Endothelial cell of umbilical vein (primary cell): Measurements from ENCODE around the gene SLC23A3. TPM values are rescaled to one million over a fixed set of nuclear protein-coding genes. Genes with fewer than 3 reads are reported as not detected.

Experiments used
- BruUV-seq: library from RNA; stranded (reverse); fragments of 400-500 nt; replicated peaks from 2 replicates; lab custom pipeline; 2021; lab: Mats Ljungman, UMichigan
- CTCF ChIA-PET: fragments of 300-600, 350-600 bp; sonication (Branson Sonifier 250); formaldehyde crosslinking; loops from one replicate; lab custom pipeline; 2021; ENCODE audit warnings: antibody characterized with exemption, inconsistent platforms; lab: Charles Lee
- POLR2A ChIA-PET: fragments of 300-600, 350-600 bp; sonication (Branson Sonifier 250); formaldehyde crosslinking; loops from one replicate; lab custom pipeline; 2021; ENCODE audit warnings: antibody characterized with exemption, inconsistent platforms; lab: Charles Lee
- DNase-seq: peaks from one replicate; pipeline ENCODE4 v3.0.0-alpha.2; 2011; ENCODE audit warnings: low read depth, low spot score
- FAIRE-seq: peaks from 2 replicates; lab custom pipeline; 2011; peaks lifted over from hg19 to GRCh38; lab: Jason Lieb, UNC
- H2AFZ ChIP-seq: 2 replicates; pipeline ENCODE4 v1.6.0; 2012; ENCODE audit warnings: low read depth, low read length, control low read depth, inconsistent platforms
- H3K27ac ChIP-seq: 2 replicates; pipeline ENCODE4 v1.5.1; 2011; ENCODE audit warnings: low read depth, mild to moderate bottlenecking, control low read depth, low read length, moderate library complexity; ENCODE audit not compliant: insufficient read depth
- H3K27me3 ChIP-seq, 2 experiments: 2 replicates each; pipeline versions ENCODE4 v1.6.0 to v1.6.1; 2011; ENCODE audit warnings: low read length in 2 of 2, mixed read lengths in 1 of 2; ENCODE audit not compliant: control insufficient read depth in 2 of 2, insufficient read depth in 2 of 2
- H3K36me3 ChIP-seq, 2 experiments: 2 replicates in 1 of 2; 3 replicates in 1 of 2; pipeline ENCODE4 v1.5.1; 2011; ENCODE audit warnings: low read length in 2 of 2, mild to moderate bottlenecking in 1 of 2, moderate library complexity in 1 of 2; ENCODE audit not compliant: control insufficient read depth in 2 of 2, insufficient read depth in 2 of 2; ENCODE audit errors: extremely low read depth in 1 of 2
- H3K4me1 ChIP-seq: 3 replicates; pipeline ENCODE4 v1.5.1; 2011; ENCODE audit warnings: mild to moderate bottlenecking, low read length; ENCODE audit not compliant: control insufficient read depth, insufficient read depth; ENCODE audit errors: extremely low read depth
- H3K4me2 ChIP-seq: 2 replicates; pipeline ENCODE4 v1.6.1; 2011; ENCODE audit warnings: low read length, control low read depth, mixed read lengths; ENCODE audit not compliant: insufficient read depth
- H3K4me3 ChIP-seq, 3 experiments: fragments of 200-600 bp in 1 of 3; sonication (generic), shearing (Covaris generic) in 1 of 3; replicated peaks in 1 of 3; 2 replicates each; pipeline ENCODE4 v1.5.1; 2011 to 2016; ENCODE audit warnings: control low read depth in 3 of 3, low read length in 3 of 3, mild to moderate bottlenecking in 2 of 3, inconsistent platforms in 1 of 3, low read depth in 1 of 3, moderate library complexity in 1 of 3; ENCODE audit not compliant: insufficient read depth in 1 of 3
- H3K79me2 ChIP-seq: 2 replicates; pipeline ENCODE4 v1.6.0; 2012; ENCODE audit warnings: low read length, inconsistent platforms; ENCODE audit not compliant: control insufficient read depth, insufficient read depth
- H3K9ac ChIP-seq: replicated peaks from 2 replicates; pipeline ENCODE3; 2011; ENCODE audit warnings: low read length, control low read depth; ENCODE audit not compliant: insufficient read depth; ENCODE audit errors: extremely low read depth
- H3K9me1 ChIP-seq: replicated peaks from 3 replicates; pipeline ENCODE4 v1.6.0; 2011; ENCODE audit warnings: mild to moderate bottlenecking, low read length; ENCODE audit not compliant: control insufficient read depth, insufficient read depth; ENCODE audit errors: extremely low read depth
- H3K9me3 ChIP-seq: replicated peaks from 2 replicates; pipeline ENCODE4 v1.5.1; 2012; ENCODE audit warnings: low read length, inconsistent platforms; ENCODE audit not compliant: control insufficient read depth, insufficient read depth
- H4K20me1 ChIP-seq: replicated peaks from 2 replicates; pipeline ENCODE3; 2011; ENCODE audit warnings: mild to moderate bottlenecking, low read length; ENCODE audit not compliant: control insufficient read depth, insufficient read depth; ENCODE audit errors: extremely low read depth
- CTCF ChIP-seq, 2 donors: IDR thresholded peaks; 1 replicate in 1 of 2; 2 replicates in 1 of 2; pipeline ENCODE4 v1.5.1; 2011; ENCODE audit warnings: low read length in 2 of 2, mild to moderate bottlenecking in 2 of 2, moderate library complexity in 2 of 2, control low read depth in 1 of 2, inconsistent platforms in 1 of 2, low read depth in 1 of 2; ENCODE audit not compliant: insufficient read depth in 1 of 2; ENCODE audit errors: extremely low read depth in 1 of 2
- EZH2 ChIP-seq: IDR thresholded peaks from 2 replicates; pipeline ENCODE4 v1.6.1; 2012; ENCODE audit warnings: borderline replicate concordance, low read depth, mild to moderate bottlenecking, moderate library complexity, low read length, inconsistent platforms; ENCODE audit not compliant: severe bottlenecking
- FOS ChIP-seq: IDR thresholded peaks from 2 replicates; pipeline ENCODE4 v1.6.1; 2011; ENCODE audit warnings: mild to moderate bottlenecking, low read length, moderate library complexity, borderline replicate concordance; ENCODE audit not compliant: insufficient read depth
- GATA2 ChIP-seq: IDR thresholded peaks from 2 replicates; pipeline ENCODE4 v1.7.0; 2011; ENCODE audit warnings: low read depth, mild to moderate bottlenecking, moderate library complexity, mixed read lengths, low read length; ENCODE audit not compliant: insufficient read length, insufficient read depth
- JUN ChIP-seq: IDR thresholded peaks from 2 replicates; pipeline ENCODE4 v1.6.1; 2011; ENCODE audit warnings: borderline replicate concordance, low read depth; ENCODE audit not compliant: insufficient read length, insufficient read depth
- MAX ChIP-seq: IDR thresholded peaks from 2 replicates; pipeline ENCODE4 v1.6.1; 2011; ENCODE audit not compliant: insufficient read depth, insufficient read length
- MYC ChIP-seq: IDR thresholded peaks from one replicate; pipeline ENCODE4 v1.6.1; 2011; ENCODE audit warnings: mild to moderate bottlenecking, low read depth, low read length
- POLR2A ChIP-seq: IDR thresholded peaks from 2 replicates; pipeline ENCODE4 v1.6.1; 2012; ENCODE audit warnings: low read depth, mild to moderate bottlenecking, control low read depth, low read length
- POLR2AphosphoS5 ChIP-seq: IDR thresholded peaks from 2 replicates; pipeline ENCODE4 v1.6.1; 2012; ENCODE audit warnings: low read depth, mild to moderate bottlenecking, control low read depth, low read length, moderate library complexity; ENCODE audit not compliant: insufficient read depth
- dilution Hi-C: fragments of 300-500 bp; cut with MboI; formaldehyde crosslinking; loops from one replicate; pipeline ENCODE4 v1.15.0; 2019; ENCODE audit warnings: low sequenced_read_pairs; ENCODE audit not compliant: extremely low pct_ligation_motif_present
- intact Hi-C: fragments of 100-400 bp; cut with micrococcal nuclease; formaldehyde crosslinking; loops from one replicate; pipeline ENCODE4 v1.10.0; 2022
- polyA plus RNA-seq, 4 experiments: library from polyadenylated mRNA; depleted of rRNA in 3 of 4; stranded (reverse) in 3 of 4; unstranded in 1 of 4; fragments of >200 nt; gene quantifications; 2 replicates each; pipeline versions ENCODE4 v1.2.1 to v1.2.3, GENCODE V29; 2011 to 2012; ENCODE audit warnings: missing spikeins in 1 of 4
- total RNA-seq: library from RNA; stranded (reverse); gene quantifications from 2 replicates; pipeline ENCODE4 v1.2.3, GENCODE V29; 2021

The SLC23A3 gene
- total and polyA plus RNA-seq, 2 donors (not counting 3 experiments of a cell fraction or from before 2014, with no cell fraction given): 2.7 to 7.1 TPM

GRCh38 chr2:219112651-219113338 lies 57.0 kb downstream of the SLC23A3 start:
- Histone ChIP-seq H3K4me3 (no peak overlapping the region), H3K4me1 (no peaks in the 10 kb centered on the region), H3K9ac (no peak overlapping the region), H3K4me2 (no peak overlapping the region), H3K27ac (no peak overlapping the region), H3K9me3 (no peaks in the 10 kb centered on the region), H4K20me1 (no peaks in the 10 kb centered on the region), H3K27me3 (no peaks in the 10 kb centered on the region), H2AFZ (no peak overlapping the region), H3K9me1 (no peaks in the 10 kb centered on the region), H3K79me2 (no peaks in the 10 kb centered on the region), H3K36me3 (no peaks in the 10 kb centered on the region)
- intact Hi-C loops (no loop called here), dilution Hi-C loops (no loop called here)
- DNase-seq (no peak), FAIRE-seq (no peak)
- no TSS peak for BruUV-seq
- POLR2A ChIA-PET: no interaction called here
- CTCF ChIA-PET: interaction anchor here (1.0 to 7.9 kb wide), 4 partner anchors 8 to 83 kb away, joined by 3 to 51 read pairs (median 6); no protein-coding TSS in a partner anchor
- TF ChIP-seq CTCF (IDR thresholded peaks at IDR 0.05; ENCODE audit: extremely low read depth in 1 of 2, insufficient read depth in 1 of 2, low read depth in 1 of 2, low read length in 2 of 2) (no peak), POLR2A (no peak), FOS (no peak), GATA2 (no peak), EZH2 (no peak), MYC (no peak), POLR2AphosphoS5 (no peak), MAX (no peak), JUN (no peak)
